Prostate gland (tissue), 2 donors: ENCODE measurements around the gene CRYL1. TPM values are rescaled to one million over a fixed set of nuclear protein-coding genes. Genes with fewer than 3 reads are reported as not detected.

Experiments
- DNase-seq: peaks from one replicate; pipeline ENCODE4 v3.0.0-alpha.2; 2019; ENCODE audit warnings: low spot score
- H3K27ac ChIP-seq, 2 donors: fragments of 200-600 bp; sonication (generic); 2 replicates each; pipeline ENCODE4 v1.5.1; 2017 to 2019
- H3K27me3 ChIP-seq: fragments of 200-600 bp; sonication (generic); replicated peaks from 2 replicates; pipeline ENCODE4 v1.5.1; 2019; ENCODE audit not compliant: insufficient read depth
- H3K36me3 ChIP-seq, 2 donors: fragments of 200-600 bp; sonication (generic); 1 replicate in 1 of 2; 2 replicates in 1 of 2; pipeline versions ENCODE4 v1.5.1 to v1.8.1; 2017 to 2019
- H3K4me1 ChIP-seq: fragments of 200-600 bp; sonication (generic); replicated peaks from 2 replicates; pipeline ENCODE4 v1.5.1; 2019
- H3K4me3 ChIP-seq, 2 donors: fragments of 200-600 bp; sonication (generic); 2 replicates each; pipeline ENCODE4 v1.5.1; 2017 to 2019
- H3K9me3 ChIP-seq: fragments of 200-600 bp; sonication (generic); 2 replicates; pipeline ENCODE4 v1.5.1; 2017
- POLR2A ChIP-seq: fragments of 450-650 bp; IDR thresholded peaks from one replicate; pipeline ENCODE4 v1.6.1; 2016; ENCODE audit warnings: antibody characterized with exemption, mild to moderate bottlenecking
- POLR2AphosphoS5 ChIP-seq: sonication (generic); formaldehyde crosslinking; IDR thresholded peaks from one replicate; pipeline ENCODE4 v1.6.1; 2017; ENCODE audit warnings: antibody characterized with exemption
- WGBS: methylation state at CpG from one replicate; pipeline ENCODE4 v1.1.5; 2018; 5-methylcytosine and 5-hydroxymethylcytosine counted together
- intact Hi-C: fragments of 100-400 bp; cut with DNase I; formaldehyde crosslinking; loops from one replicate; pipeline ENCODE4 v1.14.2; 2022
- total RNA-seq, 2 donors: library from RNA; depleted of rRNA; stranded (reverse); fragments of >200 nt; gene quantifications; one replicate each; pipeline ENCODE4 v1.1.0, GENCODE V29; 2016
- TF ChIP-seq, protein P1 (sequence below), 4 experiments: fragments of 200-600 bp in 2 of 4; fragments of 450-650 bp in 2 of 4; sonication (generic) in 2 of 4; IDR thresholded peaks; 1 replicate in 3 of 4; 2 replicates in 1 of 4; pipeline ENCODE4 v1.5.1; 2016 to 2019; ENCODE audit warnings: antibody characterized with exemption in 4 of 4, mild to moderate bottlenecking in 2 of 4, moderate library complexity in 2 of 4

CRYL1 gene
- total RNA-seq, 2 donors from 2014 or later, result 35.3 to 75.5 TPM

GRCh38 chr13:20418953-20419352, 106.7 kb downstream of the CRYL1 start:
- intact Hi-C loops, result no loop called here
- no peak for DNase-seq
- H3K36me3 ChIP-seq, result no peaks in the 10 kb centered on the region
- H3K4me1 ChIP-seq, result no peaks in the 10 kb centered on the region
- no peaks in the 10 kb centered on the region for H3K27me3 ChIP-seq
- TF ChIP-seq, protein P1, sequence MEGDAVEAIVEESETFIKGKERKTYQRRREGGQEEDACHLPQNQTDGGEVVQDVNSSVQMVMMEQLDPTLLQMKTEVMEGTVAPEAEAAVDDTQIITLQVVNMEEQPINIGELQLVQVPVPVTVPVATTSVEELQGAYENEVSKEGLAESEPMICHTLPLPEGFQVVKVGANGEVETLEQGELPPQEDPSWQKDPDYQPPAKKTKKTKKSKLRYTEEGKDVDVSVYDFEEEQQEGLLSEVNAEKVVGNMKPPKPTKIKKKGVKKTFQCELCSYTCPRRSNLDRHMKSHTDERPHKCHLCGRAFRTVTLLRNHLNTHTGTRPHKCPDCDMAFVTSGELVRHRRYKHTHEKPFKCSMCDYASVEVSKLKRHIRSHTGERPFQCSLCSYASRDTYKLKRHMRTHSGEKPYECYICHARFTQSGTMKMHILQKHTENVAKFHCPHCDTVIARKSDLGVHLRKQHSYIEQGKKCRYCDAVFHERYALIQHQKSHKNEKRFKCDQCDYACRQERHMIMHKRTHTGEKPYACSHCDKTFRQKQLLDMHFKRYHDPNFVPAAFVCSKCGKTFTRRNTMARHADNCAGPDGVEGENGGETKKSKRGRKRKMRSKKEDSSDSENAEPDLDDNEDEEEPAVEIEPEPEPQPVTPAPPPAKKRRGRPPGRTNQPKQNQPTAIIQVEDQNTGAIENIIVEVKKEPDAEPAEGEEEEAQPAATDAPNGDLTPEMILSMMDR (IDR thresholded peaks at IDR 0.05), result no peak
- TF ChIP-seq POLR2A (no peak), POLR2AphosphoS5 (no peak)
- H3K4me3 ChIP-seq, result no peak overlapping the region
- H3K9me3 ChIP-seq, result no peaks in the 10 kb centered on the region
- H3K27ac ChIP-seq, result no peak overlapping the region
- 92% methylated on average over 7 of the region's 7 CpGs for WGBS

DNA sequence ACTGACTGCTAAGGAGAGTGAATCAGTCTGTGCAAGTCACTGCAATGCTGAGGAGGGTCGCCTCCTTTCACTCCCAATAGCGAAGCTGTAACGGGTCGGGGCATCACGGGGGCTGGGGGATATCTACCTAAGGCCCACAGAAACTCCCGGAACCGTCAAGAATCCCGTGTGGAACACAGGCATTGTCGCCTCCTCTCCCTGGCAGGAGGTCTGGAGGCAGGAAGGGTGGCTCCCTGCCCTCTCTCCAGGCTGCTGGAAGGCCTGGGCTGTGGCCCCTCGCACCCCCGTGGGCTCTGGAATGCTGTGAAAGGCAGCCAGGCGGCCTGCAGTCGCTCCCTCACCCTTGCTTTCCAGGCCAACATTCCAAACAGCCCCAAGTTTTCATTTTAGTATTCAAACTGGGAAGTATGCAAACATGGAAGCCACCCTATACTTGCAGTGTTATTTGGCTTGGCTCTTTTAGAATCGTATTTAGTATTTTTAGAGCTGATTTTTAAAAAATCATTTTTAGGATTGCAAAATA, 109.4 kb downstream of the CRYL1 start:
- WGBS, result 77% methylated on average over 14 of the region's 14 CpGs
- no peaks in the 10 kb centered on the region for H3K9me3 ChIP-seq
- intact Hi-C loops, result no loop called here
- no peak for DNase-seq
- no peaks in the 10 kb centered on the region for H3K4me1 ChIP-seq
- TF ChIP-seq, protein P1 (IDR thresholded peaks at IDR 0.05), result no peak
- TF ChIP-seq POLR2AphosphoS5, result no peak
- TF ChIP-seq POLR2A, result no peak
- H3K4me3 ChIP-seq, result no peak overlapping the region
- H3K36me3 ChIP-seq, result no peaks in the 10 kb centered on the region
- no peaks in the 10 kb centered on the region for H3K27me3 ChIP-seq
- no peak overlapping the region for H3K27ac ChIP-seq

GRCh38 chr13:20415694-20416107, 110.0 kb downstream of the CRYL1 start:
- no peak for TF ChIP-seq POLR2A
- TF ChIP-seq, protein P1 (IDR thresholded peaks at IDR 0.05), result no peak
- TF ChIP-seq POLR2AphosphoS5, result no peak
- no peak overlapping the region for H3K27ac ChIP-seq
- 96% methylated on average over 27 of the region's 27 CpGs for WGBS
- H3K9me3 ChIP-seq, result no peaks in the 10 kb centered on the region
- H3K4me1 ChIP-seq, result no peaks in the 10 kb centered on the region
- no peaks in the 10 kb centered on the region for H3K36me3 ChIP-seq
- intact Hi-C loops, result no loop called here
- H3K4me3 ChIP-seq, result no peak overlapping the region
- no peaks in the 10 kb centered on the region for H3K27me3 ChIP-seq
- DNase-seq, result no peak

DNA sequence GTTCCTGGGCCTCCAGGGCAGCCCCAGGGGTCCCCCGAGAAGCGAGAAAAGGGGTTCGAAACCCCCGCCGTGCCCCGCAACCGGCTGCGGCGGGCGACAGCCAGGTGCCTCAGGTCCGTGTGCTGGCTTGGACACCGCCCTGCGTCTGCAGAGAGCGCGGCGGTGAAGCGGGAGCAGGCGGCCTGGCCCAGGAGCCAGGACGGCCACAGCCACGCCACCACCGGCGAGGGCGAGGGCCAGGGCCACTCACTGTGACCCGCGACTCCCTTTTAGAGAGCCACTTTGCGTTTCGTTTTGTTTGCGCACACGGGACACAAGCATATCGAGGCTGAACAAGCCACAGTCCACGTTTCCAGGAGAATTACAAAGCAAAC, 110.4 kb downstream of the CRYL1 start:
- H3K27me3 ChIP-seq, result no peaks in the 10 kb centered on the region
- H3K4me1 ChIP-seq, result no peaks in the 10 kb centered on the region
- no peak for DNase-seq
- intact Hi-C loops, result no loop called here
- H3K27ac ChIP-seq, result no peak overlapping the region
- WGBS, result 89% methylated on average over 31 of the region's 31 CpGs
- no peak for TF ChIP-seq POLR2A
- TF ChIP-seq, protein P1 (IDR thresholded peaks at IDR 0.05), result no peak
- TF ChIP-seq POLR2AphosphoS5, result no peak
- H3K9me3 ChIP-seq, result no peaks in the 10 kb centered on the region
- no peak overlapping the region for H3K4me3 ChIP-seq
- H3K36me3 ChIP-seq, result no peaks in the 10 kb centered on the region

- TF ChIP-seq, protein P1 (IDR thresholded peaks at IDR 0.05), result no peak
- TF ChIP-seq POLR2AphosphoS5, result peak; percentile 48
- DNase-seq, result peak; percentile 47
These were observed 110.9 kb downstream of the CRYL1 start for GRCh38 chr13:20414546-20415305.

More at GRCh38 chr13:20414546-20415305, 110.9 kb downstream of the CRYL1 start:
- Histone ChIP-seq H3K9me3 (no peaks in the 10 kb centered on the region), H3K27me3 (no peaks in the 10 kb centered on the region), H3K4me1 (no peaks in the 10 kb centered on the region), H3K36me3 (no peaks in the 10 kb centered on the region), H3K4me3 (no peak overlapping the region), H3K27ac (no peak overlapping the region)
- intact Hi-C loops, result no loop called here
- 25% methylated on average over 43 of the region's 45 CpGs for WGBS
